ENCODE results near the gene NCOA6.

The NCOA6 gene

GRCh38 chr20:34708621-34709043 lies 116.8 kb downstream of the NCOA6 start:
- Histone ChIP-seq H3K27me3 (ENCODE audit: insufficient read depth, poor library complexity, severe bottlenecking) (no peaks in the 10 kb centered on the region), H3K27ac (replicated peaks) (no peak overlapping the region), H3K4me3 (replicated peaks; ENCODE audit: insufficient read depth, low read length) (peak overlapping the region; percentile 82)
- peak; percentile 24 for TF ChIP-seq CTCF (IDR thresholded peaks at IDR 0.05; ENCODE audit: insufficient read depth, low read length)
- TF ChIP-seq REST (IDR thresholded peaks at IDR 0.05; ENCODE audit: insufficient replicate concordance, low read depth): no peak
- TF ChIP-seq POLR2AphosphoS5 (IDR thresholded peaks at IDR 0.05; ENCODE audit: low read depth): no peak
- no peak for TF ChIP-seq SPI1 (IDR thresholded peaks at IDR 0.05; ENCODE audit: borderline replicate concordance, low read depth)
- DNase-seq (ENCODE audit: low read depth in 1 of 2, low spot score in 1 of 2): peak in 1 of 2 experiments; percentile 58

GRCh38 chr20:34706912-34707784 lies 118.3 kb downstream of the NCOA6 start:
- no peak overlapping the region for H3K4me3 ChIP-seq (replicated peaks; ENCODE audit: insufficient read depth, low read length)
- H3K27ac ChIP-seq (replicated peaks): no peak overlapping the region
- TF ChIP-seq CTCF (IDR thresholded peaks at IDR 0.05; ENCODE audit: insufficient read depth, low read length) (no peak), GABPA (IDR thresholded peaks at IDR 0.05; ENCODE audit: low read depth) (no peak), REST (IDR thresholded peaks at IDR 0.05; ENCODE audit: insufficient replicate concordance, low read depth) (no peak), POLR2AphosphoS5 (IDR thresholded peaks at IDR 0.05; ENCODE audit: low read depth) (no peak), SPI1 (IDR thresholded peaks at IDR 0.05; ENCODE audit: borderline replicate concordance, low read depth) (no peak)
- DNase-seq (ENCODE audit: low read depth in 1 of 2, low spot score in 1 of 2): no peak
- no peaks in the 10 kb centered on the region for H3K27me3 ChIP-seq (ENCODE audit: insufficient read depth, poor library complexity, severe bottlenecking)

GRCh38 chr20:34706302-34706875 lies 119.1 kb downstream of the NCOA6 start:
- Histone ChIP-seq H3K27ac (replicated peaks) (no peak overlapping the region), H3K4me3 (replicated peaks; ENCODE audit: insufficient read depth, low read length) (no peak overlapping the region), H3K27me3 (ENCODE audit: insufficient read depth, poor library complexity, severe bottlenecking) (no peaks in the 10 kb centered on the region)
- DNase-seq (ENCODE audit: low read depth in 1 of 2, low spot score in 1 of 2): peak in 1 of 2 experiments; percentile 21
- TF ChIP-seq POLR2AphosphoS5 (IDR thresholded peaks at IDR 0.05; ENCODE audit: low read depth) (no peak), REST (IDR thresholded peaks at IDR 0.05; ENCODE audit: insufficient replicate concordance, low read depth) (no peak), GABPA (IDR thresholded peaks at IDR 0.05; ENCODE audit: low read depth) (no peak), CTCF (IDR thresholded peaks at IDR 0.05; ENCODE audit: insufficient read depth, low read length) (no peak), SPI1 (IDR thresholded peaks at IDR 0.05; ENCODE audit: borderline replicate concordance, low read depth) (no peak)

Data from HL-60 (cell line).